ENCODE measurements around the gene ZFYVE28.

DNA sequence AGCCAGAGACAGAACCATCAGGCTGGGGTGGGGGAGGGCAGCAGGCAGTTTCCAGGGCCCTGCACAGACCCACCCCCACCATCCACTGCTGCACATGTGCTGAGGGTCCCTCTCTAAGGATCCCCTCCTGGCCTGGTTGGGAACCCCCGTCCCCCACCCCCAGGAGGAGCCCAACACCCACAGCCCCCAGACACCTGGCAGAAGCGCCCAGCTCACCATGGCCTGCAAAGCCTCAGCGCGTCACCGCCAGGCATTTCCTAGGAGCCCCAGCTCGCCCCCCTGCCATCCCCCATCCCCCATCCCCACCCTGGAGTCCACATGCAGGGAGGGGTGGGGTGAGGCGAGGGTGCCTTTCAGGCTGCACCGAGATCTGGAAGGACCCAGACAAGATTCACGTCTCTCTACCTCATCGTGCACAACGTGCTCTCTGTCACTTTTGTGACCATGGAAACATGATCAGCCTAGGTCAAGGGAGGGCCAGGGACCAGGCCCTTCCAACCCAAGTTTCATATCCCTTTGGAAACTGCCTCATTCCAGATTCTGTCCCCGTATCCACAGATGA, 165.8 kb downstream of the ZFYVE28 start:
- TF ChIP-seq, protein P1, sequence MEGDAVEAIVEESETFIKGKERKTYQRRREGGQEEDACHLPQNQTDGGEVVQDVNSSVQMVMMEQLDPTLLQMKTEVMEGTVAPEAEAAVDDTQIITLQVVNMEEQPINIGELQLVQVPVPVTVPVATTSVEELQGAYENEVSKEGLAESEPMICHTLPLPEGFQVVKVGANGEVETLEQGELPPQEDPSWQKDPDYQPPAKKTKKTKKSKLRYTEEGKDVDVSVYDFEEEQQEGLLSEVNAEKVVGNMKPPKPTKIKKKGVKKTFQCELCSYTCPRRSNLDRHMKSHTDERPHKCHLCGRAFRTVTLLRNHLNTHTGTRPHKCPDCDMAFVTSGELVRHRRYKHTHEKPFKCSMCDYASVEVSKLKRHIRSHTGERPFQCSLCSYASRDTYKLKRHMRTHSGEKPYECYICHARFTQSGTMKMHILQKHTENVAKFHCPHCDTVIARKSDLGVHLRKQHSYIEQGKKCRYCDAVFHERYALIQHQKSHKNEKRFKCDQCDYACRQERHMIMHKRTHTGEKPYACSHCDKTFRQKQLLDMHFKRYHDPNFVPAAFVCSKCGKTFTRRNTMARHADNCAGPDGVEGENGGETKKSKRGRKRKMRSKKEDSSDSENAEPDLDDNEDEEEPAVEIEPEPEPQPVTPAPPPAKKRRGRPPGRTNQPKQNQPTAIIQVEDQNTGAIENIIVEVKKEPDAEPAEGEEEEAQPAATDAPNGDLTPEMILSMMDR (conservative IDR thresholded peaks at IDR 0.05) = no peak
- TF ChIP-seq EZH2 (IDR thresholded peaks at IDR 0.05; ENCODE audit: low read depth) = no peak
